Posterior vena cava (tissue), 2 donors: ENCODE measurements around the gene PTMA. TPM values are rescaled to one million over a fixed set of nuclear protein-coding genes. Genes with fewer than 3 reads are reported as not detected.
"Not testable (repeated sequence)": the region's sequence is repeated elsewhere in the genome, so short reads cannot be mapped to it uniquely, and the experiment has no call there.

Source experiments
- DNase-seq: peaks from one replicate; pipeline ENCODE4 v3.0.0-alpha.2; 2020; ENCODE audit warnings: low spot score
- intact Hi-C, 2 donors: fragments of 100-400 bp; cut with DNase I; formaldehyde crosslinking; loops; one replicate each; pipeline versions ENCODE4 v1.14.1 to v1.14.2; 2022 to 2023
- total RNA-seq, 2 donors: library from RNA; stranded (reverse); fragmentation: NEBNext Ultra II Directional; extraction: Animal tissue kit (Norgen Biotek cat#: 25700); gene quantifications; one replicate each; pipeline ENCODE4 v1.2.1, GENCODE V29; 2021
- donor health status: DM: yes; HTN: yes; CAD: no.
- donor health status: DM: yes; HTN: yes; CAD: no.

Gene PTMA
- total RNA-seq, 2 donors from 2014 or later, result 772 to 863 TPM

- intact Hi-C loops, DNase-seq: not testable (repeated sequence)
Measured at GRCh38 chr2:231713406-231713729, 5.0 kb downstream of the PTMA start.

- intact Hi-C loops, result loop anchor here (2.0 kb wide), 2 partner anchors 35 to 101 kb away; no protein-coding TSS in a partner anchor
- peak; percentile 97 for DNase-seq
Measured at GRCh38 chr2:231713730-231714638, 5.7 kb downstream of the PTMA start.

- peak; percentile 89 for DNase-seq
- intact Hi-C loops, result loop anchor here (2.0 kb wide), 2 partner anchors 36 to 102 kb away; no protein-coding TSS in a partner anchor
Measured at GRCh38 chr2:231714639-231715498, 6.5 kb downstream of the PTMA start.

- intact Hi-C loops, result loop anchor here (2.0 kb wide), 2 partner anchors 37 to 103 kb away; no protein-coding TSS in a partner anchor
- DNase-seq, result no peak
Measured at GRCh38 chr2:231715499-231715837, 7.1 kb downstream of the PTMA start.

GRCh38 chr2:231715988-231716616 is 7.8 kb downstream of the PTMA start:
- no peak for DNase-seq
- intact Hi-C loops, result loop anchor here (2.0 kb wide), 3 partner anchors 37 to 103 kb away; no protein-coding TSS in a partner anchor

GRCh38 chr2:231716666-231717280 is 8.4 kb downstream of the PTMA start:
- intact Hi-C loops, result loop anchor here in 1 of 2 donors (2.0 kb wide), 1 partner anchor 40 kb away; no protein-coding TSS in a partner anchor
- DNase-seq, result no peak

- peak; percentile 79 for DNase-seq
- intact Hi-C loops, result loop anchor here in 1 of 2 donors (2.0 kb wide), 1 partner anchor 41 kb away; no protein-coding TSS in a partner anchor
Measured at GRCh38 chr2:231717281-231718171, 9.2 kb downstream of the PTMA start.

- intact Hi-C loops, result no loop called here
- peak; percentile 17 for DNase-seq
Measured at GRCh38 chr2:231718799-231719198, 10.5 kb downstream of the PTMA start.

GRCh38 chr2:231720292-231720986 is 12.1 kb downstream of the PTMA start:
- peak; percentile 44 for DNase-seq
- intact Hi-C loops, result no loop called here

- no peak for DNase-seq
- intact Hi-C loops, result no loop called here
Measured at GRCh38 chr2:231720987-231721966, 13.0 kb downstream of the PTMA start.

GRCh38 chr2:231722721-231723307 is 14.5 kb downstream of the PTMA start:
- DNase-seq, result peak; percentile 51
- intact Hi-C loops, result no loop called here

- intact Hi-C loops, result no loop called here
Measured at GRCh38 chr2:231725476-231725875, 17.2 kb downstream of the PTMA start.

GRCh38 chr2:231726276-231726675 is 18.0 kb downstream of the PTMA start:
- no peak for DNase-seq
- intact Hi-C loops, result no loop called here

More at GRCh38 chr2:231725476-231725875, 17.2 kb downstream of the PTMA start:
- no peak for DNase-seq

- intact Hi-C loops, result no loop called here
- DNase-seq, result no peak
Measured at GRCh38 chr2:231727621-231728020, 19.3 kb downstream of the PTMA start.

GRCh38 chr2:231732604-231733003 is 24.3 kb downstream of the PTMA start:
- intact Hi-C loops, result no loop called here
- no peak for DNase-seq

- intact Hi-C loops, result no loop called here
- DNase-seq, result no peak
Measured at GRCh38 chr2:231737761-231738160, 29.4 kb downstream of the PTMA start.
